Measurements from ENCODE around the gene LBR.

LBR gene

DNA sequence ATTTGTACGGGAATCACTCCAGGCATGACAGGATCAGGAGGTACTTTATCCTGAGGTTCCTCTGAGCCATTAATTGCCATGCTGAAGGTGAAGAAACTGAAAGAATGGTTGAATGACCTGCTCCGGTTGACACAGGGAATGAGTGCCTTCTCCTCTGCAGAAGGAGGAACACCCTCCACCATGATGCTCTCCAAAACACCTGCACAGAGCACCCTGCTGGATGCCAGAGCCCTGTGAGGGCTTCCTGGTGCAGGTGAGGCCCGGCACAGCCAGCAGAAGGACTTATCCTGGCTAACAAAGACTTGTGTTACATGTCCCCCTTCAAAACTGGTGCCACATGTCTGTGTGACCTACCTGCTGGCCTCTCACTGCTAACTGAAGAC, 14.3 kb upstream of the LBR start:
- H3K9ac ChIP-seq (ENCODE audit: low read length), result no peak overlapping the region
- peaks cover 9% of the 10 kb centered on the region for H3K4me1 ChIP-seq (ENCODE audit: control insufficient read depth, low read depth, low read length)
- no peaks in the 10 kb centered on the region for H3K79me2 ChIP-seq (ENCODE audit: control insufficient read depth, insufficient read depth, low read length)
- no peaks in the 10 kb centered on the region for H3K36me3 ChIP-seq (ENCODE audit: control insufficient read depth, insufficient read depth, low read length)
- no peak overlapping the region for H3K4me2 ChIP-seq (ENCODE audit: low read length)
- H3K4ac ChIP-seq (ENCODE audit: low read depth, low read length), result no peak overlapping the region
- H3K4me3 ChIP-seq (ENCODE audit: low read length), result no peak overlapping the region
- H2BK120ac ChIP-seq (ENCODE audit: low read depth, low read length), result no peak overlapping the region
- no peaks in the 10 kb centered on the region for H3K79me1 ChIP-seq (ENCODE audit: low read length)
- no peak overlapping the region for H2AK5ac ChIP-seq (ENCODE audit: low read length)
- no peak overlapping the region for H3K18ac ChIP-seq (ENCODE audit: low read length)
- no peaks in the 10 kb centered on the region for H3K27me3 ChIP-seq (ENCODE audit: insufficient read depth, low read length, poor library complexity)
- no peak overlapping the region for H3K23ac ChIP-seq (ENCODE audit: low read length)
- H2BK15ac ChIP-seq (replicated peaks; ENCODE audit: low read depth), result no peak overlapping the region
- DNase-seq, result no peak
- no peak overlapping the region for H4K5ac ChIP-seq (ENCODE audit: low read length)
- no peak overlapping the region for H2BK5ac ChIP-seq (ENCODE audit: low read length)
- H4K8ac ChIP-seq (ENCODE audit: low read depth, low read length), result no peak overlapping the region
- no peak overlapping the region for H3K27ac ChIP-seq (ENCODE audit: low read depth, low read length)
- no peak overlapping the region for H3K56ac ChIP-seq (ENCODE audit: low read length)
- WGBS (ENCODE audit: extremely low coverage, insufficient coverage, low lambda C conversion rate), result no CpG with 5 or more reads among the region's 3 CpGs

DNA sequence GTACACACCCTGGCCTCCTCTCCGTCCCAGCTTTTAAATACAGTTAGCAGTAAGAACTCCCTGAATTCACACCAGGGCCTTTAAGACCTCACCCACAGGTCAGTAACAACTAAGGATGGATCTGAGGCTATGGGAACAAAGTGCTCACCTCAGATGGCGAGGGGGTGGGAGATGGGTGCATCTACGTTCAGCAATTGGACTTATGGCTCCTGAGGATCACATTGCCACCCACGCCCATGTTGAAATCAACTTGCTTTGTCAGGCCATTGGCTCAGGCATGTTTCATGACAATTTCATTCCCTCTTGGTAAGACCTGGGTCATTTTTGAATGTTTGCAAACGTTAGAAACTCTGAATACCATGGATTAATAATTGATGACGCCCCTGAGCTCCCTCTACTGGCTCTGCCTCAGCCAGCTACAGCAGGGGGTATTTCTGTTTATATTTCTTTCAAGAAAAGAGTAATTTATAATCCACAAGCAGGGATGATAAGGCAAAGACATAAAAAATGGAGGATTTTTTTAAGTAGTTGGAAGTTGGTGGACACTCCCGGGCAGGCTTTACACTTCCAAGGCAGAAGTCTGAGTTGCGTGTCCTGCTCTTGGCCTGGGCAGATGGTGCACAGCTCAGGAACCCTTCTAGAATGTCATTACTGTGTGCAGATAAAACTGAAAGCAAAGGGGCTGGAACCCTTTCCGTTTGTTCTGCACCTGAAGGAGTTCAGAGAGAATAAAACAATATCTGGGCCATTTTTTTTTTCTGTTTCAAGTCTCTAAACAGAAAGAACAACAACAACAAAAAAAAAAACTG, 13.7 kb upstream of the LBR start:
- Histone ChIP-seq H2BK5ac (ENCODE audit: low read length) (no peak overlapping the region), H3K4ac (ENCODE audit: low read depth, low read length) (no peak overlapping the region), H3K79me1 (ENCODE audit: low read length) (no peaks in the 10 kb centered on the region), H4K8ac (ENCODE audit: low read depth, low read length) (no peak overlapping the region), H4K5ac (ENCODE audit: low read length) (no peak overlapping the region), H3K56ac (ENCODE audit: low read length) (no peak overlapping the region), H3K4me1 (ENCODE audit: control insufficient read depth, low read depth, low read length) (peaks cover 4% of the 10 kb centered on the region), H3K79me2 (ENCODE audit: control insufficient read depth, insufficient read depth, low read length) (no peaks in the 10 kb centered on the region), H3K18ac (ENCODE audit: low read length) (no peak overlapping the region), H3K36me3 (ENCODE audit: control insufficient read depth, insufficient read depth, low read length) (no peaks in the 10 kb centered on the region), H2BK120ac (ENCODE audit: low read depth, low read length) (no peak overlapping the region), H3K27ac (ENCODE audit: low read depth, low read length) (no peak overlapping the region), H3K4me2 (ENCODE audit: low read length) (no peak overlapping the region), H2AK5ac (ENCODE audit: low read length) (no peak overlapping the region), H3K27me3 (ENCODE audit: insufficient read depth, low read length, poor library complexity) (no peaks in the 10 kb centered on the region), H3K23ac (ENCODE audit: low read length) (no peak overlapping the region), H3K9ac (ENCODE audit: low read length) (no peak overlapping the region), H3K4me3 (ENCODE audit: low read length) (no peak overlapping the region), H2BK15ac (replicated peaks; ENCODE audit: low read depth) (no peak overlapping the region)
- no peak for DNase-seq
- WGBS (ENCODE audit: extremely low coverage, insufficient coverage, low lambda C conversion rate), result no CpG with 5 or more reads among the region's 9 CpGs

- no peak overlapping the region for H3K4me2 ChIP-seq (ENCODE audit: low read length)
- H3K4ac ChIP-seq (ENCODE audit: low read depth, low read length), result no peak overlapping the region
- H3K18ac ChIP-seq (ENCODE audit: low read length), result no peak overlapping the region
- H2BK120ac ChIP-seq (ENCODE audit: low read depth, low read length), result no peak overlapping the region
- H3K4me1 ChIP-seq (ENCODE audit: control insufficient read depth, low read depth, low read length), result no peaks in the 10 kb centered on the region
- no peaks in the 10 kb centered on the region for H3K36me3 ChIP-seq (ENCODE audit: control insufficient read depth, insufficient read depth, low read length)
- no peak overlapping the region for H2BK5ac ChIP-seq (ENCODE audit: low read length)
- no peak for DNase-seq
- no peaks in the 10 kb centered on the region for H3K27me3 ChIP-seq (ENCODE audit: insufficient read depth, low read length, poor library complexity)
- WGBS (ENCODE audit: extremely low coverage, insufficient coverage, low lambda C conversion rate), result no CpG with 5 or more reads among the region's 4 CpGs
- H2AK5ac ChIP-seq (ENCODE audit: low read length), result no peak overlapping the region
- H3K9ac ChIP-seq (ENCODE audit: low read length), result no peak overlapping the region
- H3K79me1 ChIP-seq (ENCODE audit: low read length), result no peaks in the 10 kb centered on the region
- H4K8ac ChIP-seq (ENCODE audit: low read depth, low read length), result no peak overlapping the region
- no peak overlapping the region for H3K4me3 ChIP-seq (ENCODE audit: low read length)
- no peak overlapping the region for H4K5ac ChIP-seq (ENCODE audit: low read length)
- no peaks in the 10 kb centered on the region for H3K79me2 ChIP-seq (ENCODE audit: control insufficient read depth, insufficient read depth, low read length)
- no peak overlapping the region for H3K56ac ChIP-seq (ENCODE audit: low read length)
- H2BK15ac ChIP-seq (replicated peaks; ENCODE audit: low read depth), result no peak overlapping the region
- no peak overlapping the region for H3K23ac ChIP-seq (ENCODE audit: low read length)
- no peak overlapping the region for H3K27ac ChIP-seq (ENCODE audit: low read depth, low read length)
These were observed 12.8 kb upstream of the LBR start for GRCh38 chr1:225440380-225441221.

GRCh38 chr1:225437710-225438437, 10.0 kb upstream of the LBR start:
- H3K4ac ChIP-seq (ENCODE audit: low read depth, low read length), result no peak overlapping the region

GRCh38 chr1:225435957-225436392, 8.1 kb upstream of the LBR start:
- Histone ChIP-seq H3K18ac (ENCODE audit: low read length) (no peak overlapping the region), H3K4me3 (ENCODE audit: low read length) (no peak overlapping the region)
- no CpG with 5 or more reads among the region's 6 CpGs for WGBS (ENCODE audit: extremely low coverage, insufficient coverage, low lambda C conversion rate)

More at GRCh38 chr1:225437710-225438437, 10.0 kb upstream of the LBR start:
- Histone ChIP-seq H2BK5ac (ENCODE audit: low read length) (no peak overlapping the region), H3K23ac (ENCODE audit: low read length) (no peak overlapping the region), H3K4me1 (ENCODE audit: control insufficient read depth, low read depth, low read length) (no peaks in the 10 kb centered on the region), H3K4me2 (ENCODE audit: low read length) (no peak overlapping the region), H2BK120ac (ENCODE audit: low read depth, low read length) (no peak overlapping the region), H3K18ac (ENCODE audit: low read length) (no peak overlapping the region), H4K8ac (ENCODE audit: low read depth, low read length) (no peak overlapping the region), H3K56ac (ENCODE audit: low read length) (no peak overlapping the region), H3K79me1 (ENCODE audit: low read length) (no peaks in the 10 kb centered on the region), H3K27me3 (ENCODE audit: insufficient read depth, low read length, poor library complexity) (no peaks in the 10 kb centered on the region), H3K79me2 (ENCODE audit: control insufficient read depth, insufficient read depth, low read length) (no peaks in the 10 kb centered on the region), H3K9ac (ENCODE audit: low read length) (no peak overlapping the region), H2BK15ac (replicated peaks; ENCODE audit: low read depth) (no peak overlapping the region), H3K27ac (ENCODE audit: low read depth, low read length) (no peak overlapping the region), H2AK5ac (ENCODE audit: low read length) (no peak overlapping the region), H3K36me3 (ENCODE audit: control insufficient read depth, insufficient read depth, low read length) (no peaks in the 10 kb centered on the region), H4K5ac (ENCODE audit: low read length) (no peak overlapping the region), H3K4me3 (ENCODE audit: low read length) (no peak overlapping the region)
- no CpG with 5 or more reads among the region's 5 CpGs for WGBS (ENCODE audit: extremely low coverage, insufficient coverage, low lambda C conversion rate)
- DNase-seq, result peak; percentile 66

More at GRCh38 chr1:225435957-225436392, 8.1 kb upstream of the LBR start:
- Histone ChIP-seq H3K36me3 (ENCODE audit: control insufficient read depth, insufficient read depth, low read length) (no peaks in the 10 kb centered on the region), H2BK120ac (ENCODE audit: low read depth, low read length) (no peak overlapping the region), H4K5ac (ENCODE audit: low read length) (no peak overlapping the region), H3K79me1 (ENCODE audit: low read length) (no peaks in the 10 kb centered on the region), H2BK5ac (ENCODE audit: low read length) (no peak overlapping the region), H2BK15ac (replicated peaks; ENCODE audit: low read depth) (no peak overlapping the region), H3K4ac (ENCODE audit: low read depth, low read length) (no peak overlapping the region), H3K27me3 (ENCODE audit: insufficient read depth, low read length, poor library complexity) (no peaks in the 10 kb centered on the region), H3K56ac (ENCODE audit: low read length) (no peak overlapping the region), H3K27ac (ENCODE audit: low read depth, low read length) (no peak overlapping the region), H3K79me2 (ENCODE audit: control insufficient read depth, insufficient read depth, low read length) (no peaks in the 10 kb centered on the region), H3K4me2 (ENCODE audit: low read length) (no peak overlapping the region), H3K23ac (ENCODE audit: low read length) (no peak overlapping the region), H3K4me1 (ENCODE audit: control insufficient read depth, low read depth, low read length) (no peaks in the 10 kb centered on the region), H4K8ac (ENCODE audit: low read depth, low read length) (no peak overlapping the region), H2AK5ac (ENCODE audit: low read length) (no peak overlapping the region), H3K9ac (ENCODE audit: low read length) (no peak overlapping the region)
- no peak for DNase-seq
